Measurements from ENCODE around the gene LZTS3.
"Not testable (repeated sequence)": the region's sequence is repeated elsewhere in the genome, so short reads cannot be mapped to it uniquely, and the experiment has no call there.

Gene LZTS3

DNA sequence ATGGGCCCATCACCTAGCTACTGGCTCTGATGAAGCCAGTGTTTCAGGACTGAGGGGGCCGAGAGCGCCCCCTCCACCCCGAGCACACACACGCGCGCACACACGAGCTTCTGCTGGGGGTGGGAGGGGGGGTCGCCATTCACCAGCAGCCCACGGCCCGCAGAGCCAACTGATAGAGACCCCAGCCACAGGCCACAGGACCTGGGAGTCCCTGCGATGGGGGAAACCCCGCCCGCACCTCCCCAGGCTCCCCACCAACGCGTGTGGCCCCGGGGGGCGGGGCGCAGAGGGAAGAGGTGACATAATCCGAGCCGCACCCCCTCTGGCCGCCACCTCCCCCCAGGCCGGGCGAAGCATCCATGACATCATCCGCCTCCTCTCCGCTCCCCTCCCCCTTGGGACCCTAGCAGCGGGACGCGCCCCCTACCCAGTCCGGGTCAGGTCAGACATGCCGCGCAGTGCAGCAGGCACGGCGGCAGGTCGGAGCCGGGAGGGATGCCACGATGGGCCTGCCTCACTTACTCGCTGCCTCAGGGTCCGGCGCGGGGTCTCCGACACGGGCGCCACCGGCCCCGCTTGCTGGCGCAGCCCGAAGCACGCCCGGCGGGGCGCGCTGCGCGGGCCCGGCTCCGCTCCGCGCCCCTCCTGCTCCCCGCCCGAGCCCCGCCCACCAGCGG lies at the start of gene LZTS3:
LZTS3 (minus strand) TSS at position 617 of the 677 bp plus-strand sequence. CDS start 6,386 bp downstream, outside the sequence.
- DNase-seq, result peak; percentile 57 to 84 (median 79)

DNA sequence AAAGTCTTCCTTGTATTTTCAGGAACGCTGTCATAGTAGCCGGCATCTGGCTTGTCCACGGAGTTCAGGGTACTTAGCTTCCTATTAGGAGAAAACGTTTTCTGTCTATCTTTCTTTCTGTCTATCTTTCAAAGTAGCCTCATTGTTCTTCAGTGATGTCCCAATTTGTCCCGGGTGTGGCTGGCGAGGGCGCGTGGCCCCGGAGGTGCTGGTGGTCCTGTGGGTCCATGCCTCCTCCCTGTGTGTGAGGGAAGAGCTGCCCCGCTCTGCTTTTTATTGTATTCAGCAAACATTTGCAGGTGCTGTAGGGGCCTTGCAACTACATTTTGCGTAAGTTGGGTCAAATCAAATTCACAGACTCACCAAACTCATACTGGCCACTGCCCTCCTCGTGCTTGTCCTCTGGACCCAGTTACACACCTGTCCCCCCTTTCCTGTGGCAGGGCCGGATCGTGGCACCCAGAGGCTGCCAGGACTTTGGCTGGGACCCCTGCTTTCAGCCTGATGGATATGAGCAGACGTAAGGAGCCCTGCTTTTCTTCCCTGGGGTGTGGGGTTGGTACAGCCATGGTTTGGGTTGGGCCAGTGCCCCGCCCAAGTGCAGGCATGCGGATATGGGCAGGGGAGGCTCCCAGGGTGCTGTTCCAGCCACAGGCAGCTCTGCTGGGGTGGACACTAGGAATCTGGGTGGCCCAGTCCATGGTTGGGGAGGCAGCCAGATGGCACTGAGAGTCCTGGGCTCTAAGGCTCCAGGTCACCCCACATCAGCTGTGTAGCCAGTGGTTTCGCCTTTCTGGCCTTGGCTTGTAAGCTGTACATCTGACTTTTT lies 48.3 kb upstream of the LZTS3 start:
- DNase-seq, result no peak

GRCh38 chr20:3218307-3218988 lies 45.1 kb upstream of the LZTS3 start:
- peak; percentile 61 to 76 (median 67) for DNase-seq

GRCh38 chr20:3215359-3215917 lies 42.1 kb upstream of the LZTS3 start:
- DNase-seq, result not testable (repeated sequence)

DNA sequence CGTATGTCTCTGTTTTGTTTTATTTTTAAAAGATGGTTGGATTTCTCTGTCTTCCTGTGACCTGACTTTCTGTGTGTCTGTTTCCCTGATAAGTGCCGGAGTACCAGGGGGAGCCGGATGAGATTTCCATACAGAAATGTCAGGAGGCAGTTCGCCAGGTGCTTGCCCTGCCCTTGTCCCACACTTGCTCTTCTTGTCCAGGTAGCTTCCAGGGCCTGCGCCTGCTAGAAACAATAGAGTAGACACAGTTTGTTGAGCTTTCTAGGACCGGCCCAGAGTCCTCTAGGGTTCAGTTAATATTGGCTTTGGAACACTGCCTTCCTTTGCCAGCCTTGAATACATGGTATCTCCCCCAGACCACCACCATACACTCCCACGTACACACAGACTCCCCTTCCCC lies 39.9 kb upstream of the LZTS3 start:
- no peak for DNase-seq

- no peak for DNase-seq
Measured at GRCh38 chr20:3210346-3210745, 37.0 kb upstream of the LZTS3 start.

DNA sequence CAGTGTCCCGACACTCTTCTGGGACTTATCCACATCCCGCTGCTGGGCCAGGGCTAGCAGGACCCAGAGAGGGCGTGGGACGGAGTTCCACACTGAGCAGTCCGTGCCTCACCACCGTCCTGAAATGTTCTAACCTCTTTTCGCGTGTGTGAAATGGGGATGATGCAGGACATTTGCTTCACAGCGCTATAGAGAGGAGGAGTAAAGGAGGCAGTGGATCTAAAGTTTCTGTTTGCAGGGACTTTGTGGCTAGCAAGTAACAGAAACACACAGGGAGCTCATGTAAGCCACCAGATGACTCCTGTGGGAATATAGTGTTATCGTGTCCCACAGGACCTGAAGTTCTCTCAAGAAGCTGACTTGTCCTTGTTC lies 36.6 kb upstream of the LZTS3 start:
- DNase-seq, result no peak

DNA sequence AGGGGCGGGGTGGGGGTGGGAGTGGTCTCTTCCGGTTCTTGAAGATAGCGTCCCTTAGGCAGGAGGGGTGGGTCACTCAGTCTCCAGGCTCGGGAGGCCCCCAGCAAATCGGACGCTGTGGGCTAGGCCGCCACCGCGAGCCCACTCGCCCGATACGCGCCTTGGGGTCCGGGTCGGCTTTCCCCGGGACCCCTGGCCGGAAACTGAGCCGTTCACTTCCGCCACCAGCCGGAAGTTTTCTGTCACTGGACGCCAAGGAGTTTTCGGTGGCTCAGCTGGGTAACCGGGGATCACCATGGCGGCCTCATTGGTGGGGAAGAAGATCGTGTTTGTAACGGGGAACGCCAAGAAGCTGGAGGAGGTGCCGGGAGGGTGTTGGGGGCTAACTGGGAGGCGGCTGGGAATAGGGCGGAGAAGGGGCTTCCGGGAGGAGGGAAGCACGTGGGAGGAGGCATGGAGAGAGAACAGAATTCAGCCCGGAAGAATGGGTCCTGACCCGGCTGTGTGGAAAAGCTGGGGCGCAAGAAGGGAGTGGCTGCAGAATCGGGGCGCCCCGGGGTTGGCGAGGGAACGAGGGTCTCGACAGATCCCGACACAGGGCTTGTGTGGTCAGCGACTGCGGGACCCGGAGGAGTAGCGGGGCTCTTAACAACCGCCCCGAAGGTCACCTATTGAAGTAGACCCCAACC lies 36.1 kb upstream of the LZTS3 start, which contains the start of gene ITPA:
ITPA (plus strand) TSS at position 242 of the 689 bp plus-strand sequence; CDS start at position 296, 54 bp downstream.
- peak; percentile 54 to 71 (median 62) for DNase-seq

DNA sequence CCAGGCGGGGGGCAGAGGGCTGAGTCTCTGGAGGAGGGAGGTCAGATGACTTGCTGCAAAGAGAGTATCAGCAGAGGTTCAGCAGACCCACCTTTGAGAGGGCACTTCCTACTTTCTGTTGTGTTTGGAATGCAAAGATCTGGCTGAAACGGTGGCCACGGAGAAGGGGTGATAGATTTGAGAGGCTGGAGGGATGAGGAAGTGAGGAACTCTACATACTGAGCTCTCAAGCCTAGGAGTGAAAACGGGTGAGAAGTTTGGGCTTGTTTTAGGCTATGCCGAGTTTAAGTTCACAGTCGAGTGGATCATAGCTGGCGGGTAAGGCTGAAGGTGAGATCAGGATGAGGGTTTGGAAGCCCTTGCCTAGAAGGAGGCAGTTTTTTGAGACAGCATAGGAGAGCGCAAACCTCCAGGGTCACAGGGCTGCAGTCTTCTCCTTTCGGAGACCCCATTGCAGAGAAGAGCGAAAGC lies 35.5 kb upstream of the LZTS3 start:
- DNase-seq, result no peak

- DNase-seq, result peak; percentile 94 to 98 (median 97)
Measured at GRCh38 chr20:3204124-3204794, 30.9 kb upstream of the LZTS3 start, which contains the start of gene DDRGK1. DDRGK1 (minus strand) TSS chr20:3204682; CDS start chr20:3204627, 55 bp downstream.

- DNase-seq, result peak; percentile 47 to 91 (median 90)
Measured at GRCh38 chr20:3203315-3204123, 30.2 kb upstream of the LZTS3 start.

- DNase-seq, result no peak
Measured at GRCh38 chr20:3202965-3203314, 29.6 kb upstream of the LZTS3 start.

DNA sequence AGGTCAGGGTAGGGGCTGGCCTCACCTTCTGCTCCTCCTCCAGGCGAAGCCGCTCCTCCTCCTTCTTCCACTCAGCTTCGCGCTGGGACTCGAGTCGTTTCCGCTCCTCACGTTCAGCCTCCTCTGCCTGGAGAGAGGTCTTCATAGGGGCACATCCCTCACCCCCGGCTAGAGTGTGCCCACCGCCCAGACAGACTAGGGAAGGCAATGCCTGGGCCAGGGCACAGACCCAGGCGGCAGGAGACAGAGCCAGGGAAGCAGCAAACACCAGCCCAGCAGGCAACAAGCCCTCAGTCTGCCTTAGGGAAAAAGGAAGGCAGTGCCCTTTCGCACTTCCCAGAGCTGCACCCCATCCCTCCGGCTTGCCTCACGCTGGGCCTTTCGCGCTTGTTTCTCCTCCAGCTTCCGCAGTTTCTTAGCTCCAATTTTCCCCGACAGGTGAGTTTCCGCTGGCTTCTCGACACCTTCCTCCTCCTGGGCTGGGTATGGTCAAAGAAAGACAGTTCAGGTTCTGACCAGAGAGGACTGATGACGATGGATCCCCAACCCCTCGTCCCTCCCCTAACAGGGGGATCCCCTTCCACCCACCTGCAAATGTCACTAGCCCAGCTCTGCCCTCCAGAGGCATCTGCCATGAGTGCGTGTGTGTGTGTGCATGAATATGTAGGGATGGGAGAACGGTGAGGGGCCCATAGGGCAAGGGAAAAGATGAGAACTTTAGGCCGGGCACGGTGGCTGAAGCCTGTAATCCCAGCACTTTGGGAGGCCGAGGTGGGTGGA lies 26.8 kb upstream of the LZTS3 start:
- DNase-seq, result no peak

- no peak for DNase-seq
Measured at GRCh38 chr20:3199206-3199605, 25.9 kb upstream of the LZTS3 start.

DNA sequence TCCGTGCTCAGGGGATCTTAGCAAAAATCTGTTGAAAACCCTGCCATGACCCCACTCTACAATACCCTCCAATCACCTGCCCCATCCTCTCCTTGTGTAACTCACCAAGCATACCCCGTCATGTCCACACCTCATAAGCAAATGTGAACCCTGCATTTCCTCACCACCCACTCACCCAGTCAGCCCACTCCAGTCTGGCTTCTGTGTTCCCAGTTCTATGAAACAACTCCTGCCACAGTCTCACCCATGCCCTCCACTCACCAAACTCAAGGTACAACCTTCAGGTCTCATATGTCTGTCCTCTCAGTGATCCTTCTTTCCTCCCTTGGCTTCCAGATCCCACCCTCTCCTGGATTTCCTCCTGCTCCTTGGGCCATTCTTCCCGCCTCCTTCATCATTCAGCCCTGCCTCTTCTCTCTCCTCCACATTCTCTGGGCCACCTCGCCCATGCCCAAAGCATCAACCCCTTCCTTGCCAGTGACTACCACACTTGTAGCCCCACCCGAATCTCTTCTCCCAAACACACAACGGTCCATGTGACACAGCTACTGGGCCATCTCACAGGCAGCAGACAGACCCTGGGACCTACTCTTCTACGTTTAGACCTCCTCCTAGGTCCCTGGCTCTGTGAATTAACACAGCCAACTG lies 22.4 kb upstream of the LZTS3 start:
- DNase-seq, result no peak

DNA sequence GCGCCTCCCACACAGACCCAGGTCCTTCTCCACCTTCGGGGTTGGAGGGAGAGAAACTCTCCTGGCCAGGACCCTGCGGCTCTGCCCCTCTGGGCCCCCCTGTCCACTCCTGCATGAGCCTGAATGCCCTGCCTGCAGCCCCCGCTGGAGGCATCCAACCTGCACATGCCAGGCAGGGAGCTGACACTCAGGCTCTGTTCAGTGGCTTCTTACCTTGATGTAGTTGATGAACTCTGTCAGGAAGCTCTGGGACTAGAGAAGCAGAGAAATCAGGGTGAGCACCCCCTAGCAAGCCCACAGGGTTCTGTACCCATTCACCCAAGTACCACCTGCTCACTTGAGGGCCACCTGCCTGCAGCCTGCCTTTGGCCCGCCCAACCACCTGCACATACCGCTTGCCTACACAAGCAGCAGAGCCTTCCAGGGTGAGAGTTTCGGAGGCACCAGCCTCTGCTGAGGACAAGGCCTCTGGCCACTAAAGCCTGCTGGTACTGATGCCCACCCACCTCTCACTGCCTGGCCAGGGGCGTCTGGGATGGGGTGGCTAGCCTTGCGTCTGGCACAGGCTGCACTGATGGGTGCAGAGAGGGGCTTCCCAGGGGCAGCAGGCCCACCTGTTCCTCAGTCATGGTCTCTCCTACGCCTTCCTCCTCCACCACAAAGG lies 21.4 kb upstream of the LZTS3 start:
- peak in 1 of 3 experiments; percentile 46 for DNase-seq

DNA sequence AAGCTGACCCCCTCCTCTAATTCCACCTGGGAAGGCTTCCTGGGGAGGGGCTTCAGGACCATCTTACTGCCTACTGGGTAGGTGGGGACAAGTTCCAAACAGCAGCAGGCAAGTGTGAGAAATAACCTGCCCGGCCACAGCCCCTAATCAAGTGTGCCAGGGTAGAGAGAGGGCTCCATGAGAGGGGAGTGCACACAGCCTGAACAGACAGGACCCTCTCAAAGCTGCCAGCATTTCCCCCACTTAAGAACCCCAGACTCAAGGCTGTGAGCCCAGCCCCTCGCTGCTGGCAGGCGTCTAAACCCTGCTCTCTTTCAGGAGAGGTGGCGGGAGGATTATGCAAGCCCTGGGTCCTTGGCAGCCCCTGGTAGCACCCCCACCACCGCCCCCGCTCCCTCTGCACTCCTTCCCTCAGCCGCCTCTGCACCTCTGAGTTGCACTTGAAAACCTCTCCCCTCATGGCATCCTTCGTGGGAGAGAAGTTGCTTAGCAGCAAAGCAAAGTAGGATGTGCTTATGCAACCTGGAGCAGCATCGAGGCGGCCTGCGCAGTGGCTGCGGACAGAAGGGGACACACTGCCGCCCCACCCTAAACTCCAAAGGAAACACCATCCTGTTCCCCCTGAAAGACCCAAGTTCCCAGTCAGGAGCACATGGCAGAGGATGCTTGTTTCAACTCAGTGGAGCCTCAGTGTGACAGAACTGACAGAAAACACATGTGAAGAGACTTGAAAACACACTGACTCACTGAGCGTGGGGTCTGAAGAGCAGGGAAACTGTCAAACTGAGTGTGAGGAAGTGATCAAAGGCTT lies 20.7 kb upstream of the LZTS3 start:
- no peak for DNase-seq
